Myocyte (in vitro differentiated cells): Measurements from ENCODE around the gene SLC11A2. TPM values are rescaled to one million over a fixed set of nuclear protein-coding genes. Genes with fewer than 3 reads are reported as not detected.
"Not testable (repeated sequence)": the region's sequence is repeated elsewhere in the genome, so short reads cannot be mapped to it uniquely, and the experiment has no call there.

Experiments
- DNase-seq: peaks from one replicate; pipeline ENCODE4 v3.0.0-alpha.2; 2012; ENCODE audit warnings: low read depth
- total RNA-seq: library from RNA; depleted of rRNA; stranded (reverse); fragments of >200 nt; gene quantifications from 2 replicates; pipeline ENCODE4 v1.2.3, GENCODE V29; 2014

Gene SLC11A2
- total RNA-seq, 1 donor from 2014 or later: 54.9 TPM

- no peak for DNase-seq
These were observed 1.2 kb upstream of the SLC11A2 start for GRCh38 chr12:51027342-51027835.

GRCh38 chr12:51025338-51025835 is 797 bp downstream of the SLC11A2 start:
- DNase-seq: no peak

- DNase-seq: no peak
These were observed 2.4 kb downstream of the SLC11A2 start for GRCh38 chr12:51023625-51024382.

- DNase-seq: no peak
These were observed 4.5 kb downstream of the SLC11A2 start for GRCh38 chr12:51021694-51022093.

GRCh38 chr12:51020448-51021182 is 5.6 kb downstream of the SLC11A2 start:
- DNase-seq: no peak

GRCh38 chr12:51019927-51020326 is 6.3 kb downstream of the SLC11A2 start:
- DNase-seq: no peak

GRCh38 chr12:51018956-51019355 is 7.2 kb downstream of the SLC11A2 start:
- DNase-seq: no peak

- no peak for DNase-seq
These were observed 8.7 kb downstream of the SLC11A2 start for GRCh38 chr12:51017452-51017851.

- DNase-seq: not testable (repeated sequence)
These were observed 11.7 kb downstream of the SLC11A2 start for GRCh38 chr12:51014467-51014866.

- no peak for DNase-seq
These were observed 12.7 kb downstream of the SLC11A2 start for GRCh38 chr12:51013441-51013840.

- DNase-seq: peak; percentile 28
These were observed 13.5 kb downstream of the SLC11A2 start for GRCh38 chr12:51012570-51013236.

GRCh38 chr12:51011955-51012354 is 14.2 kb downstream of the SLC11A2 start:
- DNase-seq: peak; percentile 39

- peak; percentile 72 for DNase-seq
These were observed 17.1 kb downstream of the SLC11A2 start for GRCh38 chr12:51009056-51009440.

GRCh38 chr12:51008329-51009055 is 17.7 kb downstream of the SLC11A2 start:
- peak; percentile 20 for DNase-seq

- DNase-seq: no peak
These were observed 20.5 kb downstream of the SLC11A2 start for GRCh38 chr12:51005671-51006070.

- no peak for DNase-seq
These were observed 21.2 kb downstream of the SLC11A2 start for GRCh38 chr12:51005030-51005429.

- no peak for DNase-seq
These were observed 21.7 kb downstream of the SLC11A2 start for GRCh38 chr12:51004504-51004903.

GRCh38 chr12:51001799-51002198 is 24.4 kb downstream of the SLC11A2 start:
- no peak for DNase-seq

GRCh38 chr12:51000245-51000644 is 25.9 kb downstream of the SLC11A2 start:
- no peak for DNase-seq

- no peak for DNase-seq
These were observed 27.1 kb downstream of the SLC11A2 start for GRCh38 chr12:50999093-50999492.

- DNase-seq: peak; percentile 63
These were observed 33.4 kb downstream of the SLC11A2 start for GRCh38 chr12:50992819-50993218.
